Cardiac muscle cell (in vitro differentiated cells and primary cell): ENCODE measurements around the gene CABP7. TPM values are rescaled to one million over a fixed set of nuclear protein-coding genes. Genes with fewer than 3 reads are reported as not detected.

Experiments
- DNase-seq, 2 donors: peaks; one replicate each; pipeline versions ENCODE4 v3.0.0 to v3.0.0-alpha.2; 2010 to 2017; ENCODE audit warnings: low read depth in 1 of 2, low spot score in 1 of 2
- H3K27ac ChIP-seq: fragments of 200-600 bp; sonication (generic); 2 replicates; pipeline ENCODE4 v1.5.1; 2016
- H3K27me3 ChIP-seq: fragments of 200-600 bp; sonication (generic); 2 replicates; pipeline ENCODE4 v1.6.0; 2016; ENCODE audit warnings: control low read depth
- H3K36me3 ChIP-seq: fragments of 200-600 bp; sonication (generic); 2 replicates; pipeline ENCODE4 v1.5.1; 2016; ENCODE audit warnings: control low read depth
- H3K4me1 ChIP-seq: fragments of 200-600 bp; sonication (generic); 2 replicates; pipeline ENCODE4 v1.8.1; 2017; ENCODE audit warnings: low read depth, mild to moderate bottlenecking, mixed run types
- H3K4me3 ChIP-seq: fragments of 200-600 bp; sonication (generic); 2 replicates; pipeline ENCODE4 v1.5.1; 2016; ENCODE audit warnings: mild to moderate bottlenecking
- H3K9me3 ChIP-seq: fragments of 200-600 bp; sonication (generic); 2 replicates; pipeline ENCODE4 v1.5.1; 2017; ENCODE audit warnings: low read depth, mild to moderate bottlenecking, control low read depth
- polyA plus RNA-seq: library from polyadenylated mRNA; unstranded; fragments of >200 nt; fragmentation: Nextera tagmentation; extraction: Ambion mirVana; gene quantifications from 2 replicates; pipeline ENCODE4 v1.2.1, GENCODE V29; 2016
- total RNA-seq: library from RNA; depleted of rRNA; stranded (reverse); fragments of >200 nt; gene quantifications from 2 replicates; pipeline ENCODE4 v1.2.3, GENCODE V29; 2016
- TF ChIP-seq, protein P1 (sequence below): IDR thresholded peaks from 2 replicates; pipeline ENCODE4 v1.5.1; 2012; ENCODE audit warnings: low read depth, mild to moderate bottlenecking, low read length

Gene CABP7
- total RNA-seq (not detected in 2 replicates), polyA plus RNA-seq (0.11 and 0.26 TPM in 2 replicates)

DNA sequence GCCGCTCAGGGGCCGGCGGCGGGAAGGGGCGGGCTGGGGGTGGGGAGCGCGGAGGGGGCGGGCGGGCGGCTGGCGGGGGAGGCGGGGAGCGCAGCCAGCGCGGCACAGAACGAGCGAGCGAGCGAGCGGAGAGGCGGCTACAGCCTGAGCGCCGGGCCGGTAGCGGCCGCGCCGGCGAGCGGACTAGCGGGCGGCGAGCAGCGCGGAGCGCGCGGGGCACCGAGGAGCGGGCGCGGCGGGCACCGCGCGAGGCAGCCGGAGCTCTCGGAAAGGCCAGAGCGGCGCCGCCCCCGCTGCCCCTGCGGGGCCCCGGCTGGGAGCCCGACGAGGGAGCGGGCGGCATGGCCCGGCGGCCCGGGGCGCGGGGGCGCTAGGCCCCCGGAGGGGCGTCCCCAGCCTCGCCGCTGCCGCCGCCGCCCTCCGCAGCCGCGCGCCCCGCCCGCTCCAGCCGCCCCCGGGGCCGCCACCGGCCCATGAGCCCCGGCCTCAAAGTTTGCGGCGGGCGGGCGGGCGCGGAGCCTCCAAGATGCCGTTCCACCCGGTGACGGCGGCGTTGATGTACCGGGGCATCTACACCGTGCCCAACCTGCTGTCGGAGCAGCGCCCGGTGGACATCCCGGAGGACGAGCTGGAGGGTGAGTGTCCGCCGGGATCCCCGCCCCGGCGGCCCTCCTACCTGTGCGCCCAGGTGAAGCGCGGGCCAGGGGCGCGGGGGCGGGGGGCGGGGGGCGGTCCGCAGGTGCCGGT is at the start of gene CABP7:
Gene CABP7 (plus strand): TSS at position 105 of the 747 bp plus-strand sequence. CDS start 422 bp downstream, at position 527.
- Histone ChIP-seq H3K27ac (no peak within 1 kb of the TSS), H3K27me3 (peaks cover 81% of the 10 kb centered on the region), H3K9me3 (no peaks in the 10 kb centered on the region), H3K4me3 (peak within 1 kb of the TSS; percentile 25), H3K4me1 (no peaks in the 10 kb centered on the region), H3K36me3 (no peaks in the 10 kb centered on the region)
- DNase-seq, result peak; percentile 14 to 45
- TF ChIP-seq, protein P1, sequence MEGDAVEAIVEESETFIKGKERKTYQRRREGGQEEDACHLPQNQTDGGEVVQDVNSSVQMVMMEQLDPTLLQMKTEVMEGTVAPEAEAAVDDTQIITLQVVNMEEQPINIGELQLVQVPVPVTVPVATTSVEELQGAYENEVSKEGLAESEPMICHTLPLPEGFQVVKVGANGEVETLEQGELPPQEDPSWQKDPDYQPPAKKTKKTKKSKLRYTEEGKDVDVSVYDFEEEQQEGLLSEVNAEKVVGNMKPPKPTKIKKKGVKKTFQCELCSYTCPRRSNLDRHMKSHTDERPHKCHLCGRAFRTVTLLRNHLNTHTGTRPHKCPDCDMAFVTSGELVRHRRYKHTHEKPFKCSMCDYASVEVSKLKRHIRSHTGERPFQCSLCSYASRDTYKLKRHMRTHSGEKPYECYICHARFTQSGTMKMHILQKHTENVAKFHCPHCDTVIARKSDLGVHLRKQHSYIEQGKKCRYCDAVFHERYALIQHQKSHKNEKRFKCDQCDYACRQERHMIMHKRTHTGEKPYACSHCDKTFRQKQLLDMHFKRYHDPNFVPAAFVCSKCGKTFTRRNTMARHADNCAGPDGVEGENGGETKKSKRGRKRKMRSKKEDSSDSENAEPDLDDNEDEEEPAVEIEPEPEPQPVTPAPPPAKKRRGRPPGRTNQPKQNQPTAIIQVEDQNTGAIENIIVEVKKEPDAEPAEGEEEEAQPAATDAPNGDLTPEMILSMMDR, result no peak

DNA sequence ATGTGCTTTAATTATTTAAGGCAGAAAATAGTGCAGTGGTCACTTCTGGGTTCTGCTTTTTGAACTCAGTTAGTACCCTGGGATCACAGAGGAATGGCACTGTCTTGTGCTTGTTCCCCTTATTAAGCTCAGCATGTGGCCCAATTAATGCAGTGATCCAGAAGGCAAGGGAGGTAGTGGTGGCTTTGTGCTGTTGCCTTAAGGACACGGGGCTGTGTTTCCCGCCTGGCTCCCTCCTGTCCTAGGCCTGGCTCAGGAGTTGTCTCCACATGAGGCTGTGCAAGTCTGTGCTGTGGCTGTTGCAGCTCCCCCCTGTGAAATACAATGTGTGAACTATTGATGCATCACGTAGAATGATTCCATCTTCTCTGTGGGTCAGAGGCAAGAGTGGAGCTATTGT is 49.2 kb upstream of the CABP7 start:
- no peak overlapping the region for H3K4me3 ChIP-seq
- no peak for DNase-seq
- H3K36me3 ChIP-seq, result peaks cover 22% of the 10 kb centered on the region
- H3K27me3 ChIP-seq, result no peaks in the 10 kb centered on the region
- no peak overlapping the region for H3K27ac ChIP-seq
- no peaks in the 10 kb centered on the region for H3K4me1 ChIP-seq
- TF ChIP-seq, protein P1, result no peak
- no peaks in the 10 kb centered on the region for H3K9me3 ChIP-seq

DNA sequence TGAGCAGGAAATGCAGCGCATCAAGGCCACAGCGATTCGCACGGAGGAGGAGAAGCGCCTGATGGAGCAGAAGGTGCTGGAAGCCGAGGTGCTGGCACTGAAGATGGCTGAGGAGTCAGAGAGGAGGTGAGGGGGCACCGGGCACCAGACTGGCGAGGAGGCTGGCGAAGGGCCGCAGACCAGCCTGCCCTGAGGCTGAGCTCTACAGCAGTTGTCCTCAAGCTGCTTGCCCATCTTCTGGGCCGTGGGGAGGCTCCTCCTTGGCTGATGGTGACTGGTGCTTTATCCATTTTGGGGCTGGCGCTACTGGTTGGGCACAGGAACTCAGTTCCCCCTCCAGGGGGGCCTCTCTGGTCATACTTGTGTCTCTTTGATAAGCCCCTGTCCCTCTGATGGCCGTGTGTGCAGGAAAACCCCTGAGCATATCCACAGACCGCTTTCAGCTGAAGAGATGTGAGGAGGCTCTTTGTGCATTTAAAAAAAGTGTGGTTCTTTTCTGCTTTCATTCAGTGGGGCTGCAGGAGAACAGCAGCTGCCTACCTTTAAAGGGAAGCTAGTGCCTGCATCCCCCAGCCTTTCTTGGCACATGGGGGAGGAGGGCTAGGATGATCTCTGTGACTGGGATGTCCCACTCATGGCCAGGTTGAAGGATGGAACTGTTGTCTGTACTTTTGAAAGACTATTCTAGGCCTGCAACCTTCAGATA is 46.3 kb upstream of the CABP7 start:
- H3K36me3 ChIP-seq, result peaks cover 28% of the 10 kb centered on the region
- H3K27me3 ChIP-seq, result no peaks in the 10 kb centered on the region
- no peak for DNase-seq
- no peaks in the 10 kb centered on the region for H3K9me3 ChIP-seq
- H3K4me1 ChIP-seq, result no peaks in the 10 kb centered on the region
- no peak overlapping the region for H3K4me3 ChIP-seq
- peak overlapping the region; percentile 13 for H3K27ac ChIP-seq
- TF ChIP-seq, protein P1, result no peak

DNA sequence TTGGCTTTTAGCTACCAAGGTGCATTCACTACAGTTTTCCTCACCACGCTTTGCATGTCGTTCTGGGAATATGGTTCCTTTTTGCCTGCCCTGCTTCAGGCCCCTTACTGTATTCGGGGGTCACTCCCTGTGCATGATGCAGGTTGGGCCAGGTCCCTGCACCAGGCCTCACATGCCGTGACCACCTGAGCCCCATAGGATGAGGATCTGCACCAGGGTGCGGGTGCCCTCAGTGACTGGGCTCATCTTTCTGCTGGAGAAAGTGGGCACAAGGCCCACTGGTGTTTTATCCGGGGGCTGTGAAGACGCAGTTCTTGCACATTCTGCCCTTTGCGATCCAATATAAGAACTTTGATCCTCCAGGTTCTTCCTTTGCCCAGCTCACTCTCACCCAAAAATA is 45.7 kb upstream of the CABP7 start:
- Histone ChIP-seq H3K9me3 (no peaks in the 10 kb centered on the region), H3K27ac (no peak overlapping the region), H3K4me3 (no peak overlapping the region), H3K4me1 (no peaks in the 10 kb centered on the region), H3K27me3 (no peaks in the 10 kb centered on the region), H3K36me3 (peaks cover 28% of the 10 kb centered on the region)
- no peak for DNase-seq
- TF ChIP-seq, protein P1, result no peak

DNA sequence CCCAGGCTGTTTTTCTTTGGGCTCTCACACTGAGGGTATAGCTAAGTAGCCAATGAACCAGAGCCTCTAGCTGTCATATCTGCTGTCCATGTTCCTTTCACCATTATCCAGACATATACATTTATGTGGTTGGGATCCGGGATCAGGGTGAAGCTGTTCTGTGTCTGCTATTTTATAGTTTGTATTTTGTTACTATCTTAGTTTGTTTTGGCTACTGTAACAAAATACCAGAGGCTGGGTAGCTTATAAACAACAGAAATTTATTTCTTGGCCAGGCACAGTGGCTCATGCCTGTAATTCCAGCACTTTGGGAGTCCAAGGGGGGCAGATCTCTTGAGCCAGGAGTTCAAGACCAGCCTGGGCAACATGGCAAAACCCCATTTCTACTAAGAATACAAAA is 40.5 kb upstream of the CABP7 start:
- Histone ChIP-seq H3K4me3 (no peak overlapping the region), H3K36me3 (peaks cover 37% of the 10 kb centered on the region), H3K27me3 (no peaks in the 10 kb centered on the region), H3K4me1 (no peaks in the 10 kb centered on the region), H3K27ac (no peak overlapping the region), H3K9me3 (no peaks in the 10 kb centered on the region)
- no peak for DNase-seq
- TF ChIP-seq, protein P1, result no peak
